Fibroblast of lung (primary cell): ENCODE results near the gene NEXN. TPM values are rescaled to one million over a fixed set of nuclear protein-coding genes. Genes with fewer than 3 reads are reported as not detected.

Experiments used
- DNase-seq, 2 donors: peaks; one replicate each; pipeline versions ENCODE4 v3.0.0 to v3.0.0-alpha.2; 2010; ENCODE audit warnings: low read depth in 2 of 2
- H2AFZ ChIP-seq: 2 replicates; pipeline ENCODE4 v1.5.1; 2012; ENCODE audit warnings: low read length, control low read depth, inconsistent platforms
- H3K27ac ChIP-seq: 2 replicates; pipeline ENCODE4 v1.5.1; 2011; ENCODE audit warnings: low read length, control low read depth; ENCODE audit not compliant: insufficient read depth
- H3K27me3 ChIP-seq: 2 replicates; pipeline ENCODE4 v1.5.1; 2011; ENCODE audit warnings: mild to moderate bottlenecking, low read length; ENCODE audit not compliant: control insufficient read depth, insufficient read depth
- H3K36me3 ChIP-seq: 2 replicates; pipeline ENCODE4 v1.5.1; 2011; ENCODE audit warnings: low read length; ENCODE audit not compliant: control insufficient read depth, insufficient read depth
- H3K4me1 ChIP-seq: 2 replicates; pipeline ENCODE4 v1.5.1; 2011; ENCODE audit warnings: low read length; ENCODE audit not compliant: control insufficient read depth, insufficient read depth; ENCODE audit errors: extremely low read depth
- H3K4me2 ChIP-seq: 2 replicates; pipeline ENCODE4 v1.5.1; 2011; ENCODE audit warnings: low read length, control low read depth; ENCODE audit not compliant: insufficient read depth; ENCODE audit errors: extremely low read depth
- H3K4me3 ChIP-seq, 4 experiments: fragments of 200-600 bp in 1 of 4; sonication (generic) in 1 of 4; replicated peaks in 1 of 4; 2 replicates each; pipeline ENCODE4 v1.5.1; 2011 to 2016; ENCODE audit warnings: low read length in 4 of 4, low read depth in 3 of 4, mild to moderate bottlenecking in 3 of 4, control low read depth in 2 of 4, inconsistent platforms in 1 of 4, mixed read lengths in 1 of 4; ENCODE audit not compliant: insufficient read depth in 1 of 4; ENCODE audit errors: control extremely low read depth in 1 of 4
- H3K79me2 ChIP-seq: 2 replicates; pipeline ENCODE4 v1.5.1; 2012; ENCODE audit warnings: mild to moderate bottlenecking, low read length, inconsistent platforms; ENCODE audit not compliant: control insufficient read depth, insufficient read depth
- H3K9ac ChIP-seq: 2 replicates; pipeline ENCODE4 v1.5.1; 2011; ENCODE audit warnings: mild to moderate bottlenecking, low read length, control low read depth; ENCODE audit not compliant: insufficient read depth
- H3K9me3 ChIP-seq: 2 replicates; pipeline ENCODE4 v1.5.1; 2012; ENCODE audit warnings: low read depth, low read length; ENCODE audit not compliant: control insufficient read depth, insufficient read depth
- H4K20me1 ChIP-seq: 2 replicates; pipeline ENCODE4 v1.5.1; 2011; ENCODE audit warnings: low read length; ENCODE audit not compliant: control insufficient read depth, insufficient read depth; ENCODE audit errors: extremely low read depth
- CTCF ChIP-seq, 2 donors: IDR thresholded peaks in 1 of 2; conservative IDR thresholded peaks in 1 of 2; 1 replicate in 1 of 2; 2 replicates in 1 of 2; pipeline ENCODE4 v1.5.1; 2011 to 2012; ENCODE audit warnings: low read length in 2 of 2, control low read depth in 1 of 2, inconsistent platforms in 1 of 2, low read depth in 1 of 2, mild to moderate bottlenecking in 1 of 2
- EZH2 ChIP-seq: IDR thresholded peaks from 2 replicates; pipeline ENCODE4 v1.5.1; 2012; ENCODE audit warnings: low read length, control low read depth, mild to moderate bottlenecking; ENCODE audit errors: missing control alignments
- polyA plus RNA-seq, 2 donors: library from polyadenylated mRNA; depleted of rRNA in 1 of 2; stranded (reverse) in 1 of 2; unstranded in 1 of 2; fragments of >200 nt; gene quantifications; 2 replicates each; pipeline ENCODE4 v1.2.1, GENCODE V29; 2011 to 2012; ENCODE audit warnings: missing spikeins in 1 of 2
- total RNA-seq: library from RNA; depleted of rRNA; stranded (reverse); fragments of >200 nt; gene quantifications from 2 replicates; pipeline ENCODE4 v1.2.1, GENCODE V29; 2014

Gene NEXN
- total and polyA plus RNA-seq, 2 donors (not counting 1 experiment from before 2014, with no cell fraction given), result 24.4 to 49.0 TPM

- no peak overlapping the region for H3K4me2 ChIP-seq
- H3K9ac ChIP-seq, result no peak overlapping the region
- H2AFZ ChIP-seq, result no peak overlapping the region
- no peak overlapping the region for H3K4me3 ChIP-seq
- no peaks in the 10 kb centered on the region for H3K27me3 ChIP-seq
- H4K20me1 ChIP-seq, result no peaks in the 10 kb centered on the region
- H3K4me1 ChIP-seq, result peaks cover 1% of the 10 kb centered on the region
- H3K79me2 ChIP-seq, result peaks cover 10% of the 10 kb centered on the region
- no peak for TF ChIP-seq EZH2
- no peak for TF ChIP-seq CTCF (conservative IDR thresholded peaks at IDR 0.05 in 1 of 2, IDR thresholded peaks at IDR 0.05 in 1 of 2; ENCODE audit: low read depth in 1 of 2, low read length in 2 of 2)
- H3K36me3 ChIP-seq, result no peaks in the 10 kb centered on the region
- no peaks in the 10 kb centered on the region for H3K9me3 ChIP-seq
- no peak for DNase-seq
- H3K27ac ChIP-seq, result no peak overlapping the region
These were observed 6.0 kb upstream of the NEXN start for GRCh38 chr1:77882411-77882810.

- TF ChIP-seq CTCF (conservative IDR thresholded peaks at IDR 0.05 in 1 of 2, IDR thresholded peaks at IDR 0.05 in 1 of 2; ENCODE audit: low read depth in 1 of 2, low read length in 2 of 2) (no peak), EZH2 (no peak)
- no peaks in the 10 kb centered on the region for H4K20me1 ChIP-seq
- H3K27ac ChIP-seq, result peak overlapping the region; percentile 96
- peak; percentile 65 to 79 for DNase-seq
- no peak overlapping the region for H2AFZ ChIP-seq
- H3K4me2 ChIP-seq, result peak overlapping the region; percentile 81
- H3K36me3 ChIP-seq, result peaks cover 4% of the 10 kb centered on the region
- peaks cover 67% of the 10 kb centered on the region for H3K79me2 ChIP-seq
- no peaks in the 10 kb centered on the region for H3K27me3 ChIP-seq
- H3K9me3 ChIP-seq, result no peaks in the 10 kb centered on the region
- H3K9ac ChIP-seq, result peak overlapping the region; percentile 96
- peaks cover 2% of the 10 kb centered on the region for H3K4me1 ChIP-seq
- H3K4me3 ChIP-seq, result peak overlapping the region; percentile 74 to 97 (median 89)
These were observed 588 bp downstream of the NEXN start for GRCh38 chr1:77888781-77889642.

GRCh38 chr1:77889671-77890070, 1.2 kb downstream of the NEXN start:
- peak overlapping the region; percentile 81 for H3K4me2 ChIP-seq
- no peaks in the 10 kb centered on the region for H4K20me1 ChIP-seq
- no peaks in the 10 kb centered on the region for H3K9me3 ChIP-seq
- H2AFZ ChIP-seq, result no peak overlapping the region
- H3K9ac ChIP-seq, result peak overlapping the region; percentile 39
- H3K4me1 ChIP-seq, result peaks cover 2% of the 10 kb centered on the region
- DNase-seq, result peak; percentile 83 to 93
- no peak for TF ChIP-seq CTCF (conservative IDR thresholded peaks at IDR 0.05 in 1 of 2, IDR thresholded peaks at IDR 0.05 in 1 of 2; ENCODE audit: low read depth in 1 of 2, low read length in 2 of 2)
- TF ChIP-seq EZH2, result no peak
- H3K27me3 ChIP-seq, result no peaks in the 10 kb centered on the region
- peak overlapping the region; percentile 74 to 97 (median 89) for H3K4me3 ChIP-seq
- peaks cover 4% of the 10 kb centered on the region for H3K36me3 ChIP-seq
- H3K79me2 ChIP-seq, result peaks cover 74% of the 10 kb centered on the region
- H3K27ac ChIP-seq, result peak overlapping the region; percentile 96
